SW 1271 (cell line): Measurements from ENCODE around the gene YTHDF1.
A peak's percentile ranks its signal among the peaks of the same experiment; 100 is the strongest.

Experiments
- DNase-seq, 2 experiments: peaks; one replicate each; lab custom pipeline; 2025; lab: John Stamatoyannopoulos, UW

YTHDF1 gene

DNA sequence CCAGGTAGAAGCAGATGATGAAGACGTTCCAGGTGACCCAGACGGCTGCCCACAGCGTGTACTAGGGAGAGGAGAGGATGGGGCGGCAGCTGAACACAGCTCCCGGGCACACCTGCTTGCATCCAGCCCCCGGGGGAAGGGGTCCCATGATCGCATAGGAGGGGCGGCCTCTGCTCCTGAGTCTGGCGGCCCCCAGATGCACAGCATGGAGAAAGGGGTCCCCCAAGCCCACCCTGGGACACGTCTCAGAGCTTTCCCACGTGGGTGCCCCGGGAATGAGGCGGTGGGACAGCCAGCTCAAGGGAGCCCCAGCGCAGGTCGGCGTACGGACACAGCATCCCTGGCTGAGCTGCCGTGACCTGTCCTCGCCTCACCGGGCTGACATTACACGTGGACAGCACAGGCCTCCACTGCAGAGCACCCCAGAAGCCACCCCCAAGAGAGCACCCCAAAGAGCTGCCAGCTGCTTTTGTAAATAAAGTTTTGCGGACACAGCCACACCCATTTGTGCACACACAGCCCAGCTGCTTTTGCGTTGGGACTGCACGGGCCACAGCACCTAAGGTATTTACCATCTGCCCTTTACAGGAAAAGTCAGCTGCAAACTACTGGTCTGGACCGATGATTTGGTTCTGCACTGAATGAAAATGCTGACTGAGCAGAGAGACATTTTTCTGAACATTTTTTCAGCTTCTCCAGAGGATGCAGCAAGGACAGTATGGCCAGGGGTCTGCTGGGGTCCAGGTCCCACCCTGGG, 33.1 kb upstream of the YTHDF1 start:
- no peak for DNase-seq

DNA sequence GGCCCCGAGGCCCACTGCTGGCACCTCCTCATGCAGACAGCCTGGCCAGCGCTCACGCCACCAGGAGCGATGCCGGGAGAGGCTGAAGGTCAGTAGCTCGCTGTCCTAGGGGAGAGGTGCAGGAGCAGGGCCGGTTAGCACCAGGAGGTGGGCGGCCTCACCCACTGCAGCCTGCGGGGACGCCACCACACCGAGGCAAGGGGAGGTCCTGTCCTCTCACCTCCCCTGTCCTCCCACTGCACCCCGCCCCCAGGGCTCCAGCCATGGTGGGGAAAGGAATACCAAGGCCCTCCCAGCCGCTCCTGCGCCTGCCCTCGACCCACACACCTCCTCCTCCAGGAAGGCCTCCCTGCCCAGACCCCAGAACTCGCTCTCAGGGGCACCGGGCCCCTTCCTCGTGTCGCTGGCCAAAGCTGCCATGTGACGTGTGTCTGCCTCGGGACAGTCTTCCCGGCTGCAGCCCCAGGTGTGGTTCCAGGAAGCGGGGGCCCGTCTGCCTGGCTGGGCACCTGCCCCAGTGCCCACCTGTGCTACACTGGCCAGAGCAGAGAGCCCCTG, 31.8 kb upstream of the YTHDF1 start:
- no peak for DNase-seq

DNA sequence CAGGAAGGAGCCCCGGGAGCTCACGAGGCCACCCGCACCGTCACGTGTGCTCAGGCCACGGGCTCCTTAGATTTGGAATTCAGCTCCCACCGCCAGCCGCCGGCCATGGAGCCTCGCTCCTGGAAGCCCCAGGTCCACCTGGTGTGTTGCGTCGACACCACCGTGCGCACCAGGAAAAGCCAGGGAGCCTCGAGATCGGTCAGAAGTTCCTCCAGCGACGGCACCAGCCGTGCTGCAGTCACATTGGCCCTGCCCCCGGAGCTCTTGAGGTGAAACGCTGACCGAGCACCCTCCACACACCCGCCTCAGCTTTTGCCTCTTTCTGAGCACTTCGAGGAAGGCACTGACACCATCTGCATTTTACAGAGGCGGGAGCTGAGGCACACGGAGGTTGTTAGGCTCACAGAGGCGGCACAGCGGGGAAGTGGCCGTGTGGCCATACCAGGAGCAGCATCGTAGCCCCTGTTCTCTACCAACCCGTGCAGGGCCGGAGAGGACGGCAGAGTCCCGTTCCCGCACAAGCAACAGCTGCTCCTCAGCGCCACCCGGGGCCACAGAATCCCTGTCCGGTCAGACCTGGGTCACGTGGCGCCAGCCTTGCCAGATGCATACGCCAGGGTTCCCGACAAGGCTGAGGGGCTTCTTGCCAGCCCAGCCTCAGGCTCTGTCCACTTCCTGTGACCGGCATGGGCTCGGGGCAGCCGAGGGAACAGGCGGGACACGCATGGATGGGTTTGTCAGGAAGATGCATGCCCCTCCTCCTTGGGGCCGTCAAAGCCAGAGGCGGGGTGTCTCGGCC, 30.8 kb upstream of the YTHDF1 start:
- DNase-seq = no peak

DNA sequence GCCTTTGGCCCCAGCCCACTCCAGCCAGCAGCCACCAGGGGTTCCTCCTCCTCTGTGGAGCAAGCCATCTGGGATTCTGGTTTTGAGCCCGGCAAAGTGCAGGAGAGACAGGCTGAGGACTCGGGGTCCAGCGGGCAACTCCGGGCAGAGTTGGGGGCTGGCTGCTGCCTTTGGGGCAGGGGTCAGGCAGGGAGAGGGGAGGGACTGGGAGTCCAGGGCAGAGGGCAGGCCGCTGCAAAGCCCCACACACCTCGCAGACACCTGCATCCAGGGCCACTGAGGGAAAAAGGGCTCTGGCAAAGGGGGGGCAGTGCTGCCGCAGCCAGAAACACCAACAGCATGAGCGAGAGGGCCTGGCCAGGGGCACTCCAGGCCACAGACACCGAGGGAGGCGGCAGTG, 28.5 kb upstream of the YTHDF1 start:
- DNase-seq = no peak

DNA sequence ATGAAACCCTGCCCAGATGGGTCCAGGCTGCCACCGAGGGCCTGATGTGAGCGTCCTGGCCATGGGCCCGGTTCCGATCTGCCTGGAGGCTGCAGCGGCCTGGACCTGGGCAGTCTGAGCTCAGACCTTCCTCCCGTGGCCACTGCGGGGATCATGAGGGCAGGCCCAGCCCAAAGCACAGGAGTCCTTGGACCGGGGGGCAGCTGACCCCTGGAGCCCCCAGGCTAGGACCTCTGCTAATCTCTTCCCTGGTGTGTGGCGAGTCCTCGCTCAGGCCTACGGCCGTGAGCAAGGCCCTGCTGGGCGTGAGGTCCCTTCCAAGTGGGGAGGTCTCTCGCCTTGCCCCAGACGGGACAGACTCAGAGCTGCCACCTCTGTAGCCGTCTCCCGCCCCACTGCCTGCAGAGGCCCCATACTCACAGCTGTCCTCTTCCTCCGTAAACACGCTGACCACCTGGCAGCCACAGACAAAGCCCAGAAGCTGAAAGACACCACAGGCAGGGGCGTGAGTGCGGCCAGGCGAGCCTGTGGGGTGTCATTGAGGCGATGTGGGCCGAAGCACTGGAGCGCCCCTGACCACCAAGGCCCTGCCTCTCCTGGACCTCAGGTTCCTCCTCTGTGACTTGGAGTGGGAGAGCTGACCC, 27.8 kb upstream of the YTHDF1 start:
- DNase-seq = no peak

DNA sequence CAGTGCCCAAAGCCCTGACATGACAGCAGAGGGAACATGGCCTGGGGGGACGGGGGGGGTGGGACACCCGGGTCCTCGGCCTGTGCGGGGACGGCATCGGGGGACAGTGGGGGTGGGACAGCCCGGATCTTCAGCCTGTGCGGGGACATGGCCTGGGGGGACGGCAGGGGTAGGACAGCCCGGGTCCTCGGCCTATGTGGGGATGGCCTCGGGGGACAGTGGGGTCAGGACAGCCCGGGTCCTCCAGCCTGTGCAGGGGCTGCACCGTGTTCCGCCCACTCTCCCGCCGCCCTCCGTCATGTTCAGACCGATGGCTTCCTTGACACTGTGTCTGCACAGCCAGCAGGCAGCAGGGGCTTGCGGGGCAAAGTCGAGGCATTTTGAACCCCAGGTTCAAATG, 26.8 kb upstream of the YTHDF1 start:
- DNase-seq = no peak

DNA sequence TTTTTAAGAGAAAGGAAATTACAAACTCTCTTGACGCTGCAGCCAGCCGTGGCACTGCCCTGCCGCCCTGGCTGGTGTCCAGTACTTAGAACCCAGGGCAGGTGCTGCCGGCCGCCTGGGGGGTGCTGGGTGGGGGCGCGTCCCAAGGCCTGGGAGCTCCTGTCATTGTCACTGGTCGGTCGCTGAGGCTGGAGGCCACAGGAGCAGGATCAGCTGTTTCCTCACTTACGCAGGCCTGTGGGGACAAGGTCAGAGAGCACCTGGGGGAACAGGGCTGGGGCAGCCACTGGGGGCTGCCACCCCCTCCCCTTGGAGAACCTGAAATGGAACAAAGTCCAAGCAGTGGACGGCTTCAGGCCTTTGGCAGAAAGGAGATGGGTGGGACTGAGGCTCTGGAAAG, 25.3 kb upstream of the YTHDF1 start:
- no peak for DNase-seq

DNA sequence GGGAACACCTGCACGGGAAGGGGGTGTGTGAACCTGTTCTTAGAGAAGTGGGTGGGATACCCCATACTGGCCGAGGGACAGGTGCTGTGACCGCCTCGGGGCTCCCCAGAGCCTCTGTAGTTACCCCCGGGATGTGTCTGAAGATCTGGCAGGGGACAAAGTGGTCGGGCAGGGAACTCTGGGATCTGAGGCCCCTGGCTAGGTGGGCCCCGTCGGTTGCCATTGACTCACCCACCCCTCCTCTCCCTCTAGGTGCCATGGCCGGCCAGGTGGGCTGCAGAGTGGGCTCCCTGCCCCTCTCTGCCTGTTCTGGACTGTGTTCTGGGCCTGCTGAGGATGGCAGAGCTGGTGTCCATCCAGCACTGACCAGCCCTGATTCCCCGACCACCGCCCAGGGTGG, 24.1 kb upstream of the YTHDF1 start:
- no peak for DNase-seq

DNA sequence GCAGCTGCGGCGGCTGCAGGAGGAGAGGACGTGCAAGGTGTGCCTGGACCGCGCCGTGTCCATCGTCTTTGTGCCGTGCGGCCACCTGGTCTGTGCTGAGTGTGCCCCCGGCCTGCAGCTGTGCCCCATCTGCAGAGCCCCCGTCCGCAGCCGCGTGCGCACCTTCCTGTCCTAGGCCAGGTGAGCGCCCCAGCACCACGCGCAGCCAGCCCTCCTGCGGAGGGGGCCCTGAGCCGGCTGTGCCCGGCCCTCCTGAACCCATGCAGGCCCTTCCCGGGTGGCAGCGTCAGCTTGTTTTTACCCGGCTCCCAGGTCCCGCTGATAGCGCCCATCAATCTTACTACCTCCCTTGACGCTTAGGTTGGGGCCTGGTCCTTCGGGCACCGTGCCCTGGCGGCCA, 23.5 kb upstream of the YTHDF1 start:
- DNase-seq = no peak

DNA sequence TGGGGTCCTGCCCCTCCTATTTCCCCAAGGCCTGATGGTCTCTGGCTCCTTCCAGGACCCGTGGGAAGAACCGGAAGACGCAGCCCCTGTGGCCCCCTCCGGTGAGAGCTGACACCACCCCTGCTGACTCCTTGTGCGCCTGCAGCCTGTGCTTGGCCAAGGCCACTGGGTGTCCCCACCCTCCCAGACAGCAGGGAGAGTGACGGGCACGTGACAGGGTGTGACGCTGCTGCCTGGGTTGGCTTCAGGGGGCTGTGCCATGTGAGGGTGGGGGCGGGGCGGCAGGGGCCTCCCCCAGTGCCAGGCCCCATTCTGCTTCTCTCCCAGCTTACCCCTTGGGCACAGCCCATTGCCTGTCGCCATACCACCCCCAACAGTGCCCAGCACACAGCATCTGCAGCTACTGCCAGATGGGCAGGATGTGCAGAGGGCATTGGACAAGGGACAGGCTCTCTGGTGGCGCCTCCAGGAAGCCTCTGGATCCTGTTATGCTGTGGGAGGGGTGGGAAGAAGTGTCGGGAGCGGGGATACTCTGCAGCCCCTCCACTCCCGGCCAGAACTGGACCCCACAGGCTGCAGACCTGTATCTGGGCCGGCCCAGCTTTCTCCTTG, 22.7 kb upstream of the YTHDF1 start:
- peak in 1 of 2 experiments; percentile 13 for DNase-seq

DNA sequence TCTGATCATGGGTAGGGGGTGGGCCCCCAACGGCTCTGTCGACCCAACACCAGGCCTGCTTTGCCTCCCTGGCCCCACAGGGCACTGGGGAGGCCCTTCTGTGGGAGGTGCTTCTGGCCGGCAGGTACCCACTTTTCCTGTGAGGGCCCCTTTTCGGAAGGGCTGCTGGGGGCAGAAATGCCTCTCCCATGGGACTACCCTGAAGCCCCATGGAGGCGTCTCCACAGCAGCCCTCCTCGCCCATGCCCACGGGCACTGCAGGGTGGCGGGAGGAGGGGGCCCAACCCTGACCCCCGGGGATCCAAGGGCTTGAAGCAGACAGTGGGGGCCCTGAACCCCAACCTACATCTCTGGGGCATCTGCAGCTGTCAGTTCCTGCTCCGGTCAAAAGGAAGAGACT, 22.1 kb upstream of the YTHDF1 start:
- no peak for DNase-seq

DNA sequence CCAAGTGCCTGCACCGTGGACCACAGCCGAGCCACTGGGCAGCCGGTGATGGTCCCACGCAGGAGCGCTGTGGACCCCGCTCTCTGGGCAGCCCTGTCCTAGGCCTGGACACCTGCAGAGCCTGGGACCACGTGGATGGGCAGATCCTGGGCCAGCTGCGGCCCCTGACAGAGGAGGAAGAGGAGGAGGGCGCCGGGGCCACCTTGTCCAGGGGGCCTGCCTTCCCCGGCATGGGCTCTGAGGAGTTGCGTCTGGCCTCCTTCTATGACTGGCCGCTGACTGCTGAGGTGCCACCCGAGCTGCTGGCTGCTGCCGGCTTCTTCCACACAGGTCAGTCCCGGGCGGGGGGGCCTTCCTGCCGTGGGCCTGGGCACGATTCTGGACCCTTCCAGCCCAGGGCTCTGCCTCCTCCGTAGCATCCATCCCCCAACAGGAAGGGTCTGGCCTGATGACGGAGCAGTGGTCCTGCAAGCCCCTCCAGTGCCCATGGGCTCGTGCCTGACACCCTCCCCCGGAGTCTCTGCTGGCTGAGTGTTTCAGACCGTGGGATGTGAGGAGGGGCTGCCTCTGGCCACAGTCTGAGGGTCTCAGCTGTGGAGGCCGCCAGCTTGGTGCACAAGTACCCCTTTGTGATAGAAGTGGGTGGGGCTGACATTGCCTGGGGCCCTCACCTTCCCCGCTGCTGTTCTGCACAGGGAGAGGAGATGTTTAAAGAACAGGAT, 20.3 kb upstream of the YTHDF1 start:
- no peak for DNase-seq

DNA sequence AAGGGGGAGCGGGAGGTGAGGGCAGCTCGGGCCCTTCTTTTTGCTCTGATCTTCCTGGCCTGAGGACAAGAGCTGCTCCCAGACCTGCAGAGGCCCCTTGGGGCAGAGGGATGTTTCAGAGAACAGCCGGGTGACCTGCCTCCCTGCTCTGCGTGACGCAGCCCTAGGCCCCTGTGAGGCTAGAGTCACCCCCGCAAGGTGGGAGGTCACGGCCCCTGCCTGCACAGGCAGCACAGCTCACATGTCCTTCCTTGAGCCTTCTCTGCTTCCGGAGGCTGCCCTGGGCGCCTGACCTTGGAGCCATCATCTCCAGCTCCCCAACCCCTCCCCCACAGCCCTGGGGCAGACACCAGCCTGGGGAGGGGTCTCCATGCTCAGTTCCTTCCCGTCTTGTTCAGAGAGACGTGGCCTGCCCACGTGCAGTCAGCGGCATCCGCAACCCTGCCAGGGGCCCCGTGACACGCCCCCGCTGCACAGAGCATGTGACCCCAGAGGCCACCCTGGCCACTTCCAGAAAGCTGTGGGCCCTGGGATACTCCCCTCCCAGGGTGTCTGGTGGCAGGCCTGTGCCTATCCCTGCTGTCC, 19.6 kb upstream of the YTHDF1 start, which contains the start of gene BIRC7:
TSS of gene BIRC7 (plus strand) at position 507 of the 585 bp plus-strand sequence. CDS start 192 bp downstream, outside the sequence.
- DNase-seq = no peak

DNA sequence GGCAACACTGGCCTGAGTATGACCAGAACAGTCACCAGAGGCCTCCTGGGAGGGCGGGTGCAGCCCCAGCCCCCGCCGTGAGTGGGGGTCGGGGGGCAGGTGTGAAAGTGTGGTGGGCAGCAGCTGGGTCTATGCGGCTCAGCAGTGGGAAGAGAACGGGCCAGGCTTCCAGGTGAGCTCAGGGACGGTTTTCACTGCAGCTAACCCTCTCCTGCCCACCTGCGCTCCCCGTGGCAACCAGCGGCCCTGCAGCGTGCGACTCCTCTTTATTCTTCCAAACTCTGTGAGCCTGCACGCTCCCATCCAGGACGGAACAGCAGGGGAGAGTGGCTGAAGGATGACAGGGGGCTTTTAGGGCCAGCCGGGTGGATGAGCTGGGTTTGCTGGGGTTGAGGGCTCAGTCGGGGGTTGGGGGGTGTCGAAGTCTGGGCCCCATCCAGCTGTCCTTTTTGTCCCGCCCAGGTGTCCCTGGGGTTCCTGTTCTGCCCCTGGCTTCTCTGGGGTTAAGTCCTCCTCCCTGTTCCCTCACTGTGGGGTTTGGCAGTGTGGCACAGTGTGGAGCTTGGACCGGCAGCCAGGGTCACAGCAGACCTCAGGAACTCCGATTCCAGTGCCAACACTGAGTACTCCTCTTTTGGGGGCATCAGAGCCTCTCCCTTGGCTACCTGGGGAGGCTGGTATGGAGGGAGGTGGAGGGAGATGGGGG, 18.9 kb upstream of the YTHDF1 start:
- no peak for DNase-seq

DNA sequence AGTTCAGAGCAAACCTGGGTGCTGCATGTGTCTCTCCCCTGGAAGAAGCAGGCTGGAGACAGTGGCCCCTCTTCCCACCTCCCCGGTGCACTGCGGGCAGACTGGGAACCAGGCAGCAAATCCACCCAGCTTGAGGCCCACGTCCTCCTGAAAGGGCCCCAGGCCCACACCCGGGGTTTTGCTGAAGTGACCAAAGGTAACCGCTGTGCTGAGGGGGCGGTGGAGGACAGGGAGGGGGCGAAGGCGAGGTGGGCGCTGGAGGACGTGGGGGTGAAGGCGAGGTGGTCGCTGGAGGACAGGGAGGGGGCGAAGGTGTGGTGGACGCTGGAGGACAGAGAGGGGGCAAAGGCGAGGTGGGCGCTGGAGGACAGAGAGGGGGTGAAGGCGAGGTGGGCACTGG, 18.0 kb upstream of the YTHDF1 start:
- no peak for DNase-seq

DNA sequence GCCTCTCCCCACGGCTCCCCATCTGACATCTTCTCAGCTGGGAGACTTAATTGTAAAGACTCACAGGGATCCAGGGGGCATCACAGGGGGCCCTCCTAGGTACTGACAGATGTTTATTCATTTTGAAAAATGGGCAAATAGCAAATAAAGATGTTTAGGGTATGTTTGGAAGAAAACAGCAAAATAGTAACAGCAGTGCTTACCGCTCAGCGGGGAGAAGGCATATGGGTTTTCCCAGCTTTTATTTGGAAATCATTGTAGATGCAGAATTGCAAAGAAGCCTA, 17.1 kb upstream of the YTHDF1 start:
- no peak for DNase-seq

DNA sequence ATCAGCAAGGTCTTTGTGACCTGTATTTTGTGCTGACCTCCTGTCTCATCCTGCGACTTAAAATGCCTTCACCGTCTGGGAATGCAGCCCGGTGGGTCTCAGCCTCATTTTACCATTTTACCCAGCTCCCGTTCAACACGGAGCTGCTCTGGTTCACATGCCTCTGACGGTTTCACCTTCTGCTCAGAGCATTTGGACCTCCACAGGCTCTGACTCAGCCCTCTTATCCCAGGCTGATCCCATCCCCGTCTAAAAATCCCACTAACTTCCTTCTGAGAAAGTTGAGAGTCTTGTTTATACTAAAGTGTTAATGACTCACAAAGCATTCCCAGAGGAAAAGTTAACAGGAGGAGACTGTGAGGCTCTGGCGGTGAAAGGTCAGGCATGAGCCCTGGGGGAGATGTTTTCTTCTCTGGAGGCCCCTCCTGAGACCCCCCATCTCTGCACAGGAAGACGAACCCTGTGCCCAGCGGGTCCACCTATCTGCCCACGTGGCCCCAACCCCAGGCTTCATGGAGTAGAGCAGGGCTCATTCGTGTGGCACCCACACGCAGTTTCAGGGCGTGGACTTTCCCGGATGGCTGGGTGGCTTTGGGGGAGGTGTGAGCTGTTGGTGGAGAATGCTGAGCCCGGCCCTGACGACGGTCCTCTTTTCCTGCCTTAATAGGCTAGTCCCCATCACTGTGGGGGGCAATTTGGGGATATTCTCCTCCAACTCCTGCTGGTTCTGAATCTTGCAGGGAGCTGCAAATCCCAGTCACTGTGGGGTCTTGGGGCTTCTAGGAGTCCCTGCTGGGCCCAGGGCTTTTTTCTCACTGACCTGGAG, 16.5 kb upstream of the YTHDF1 start:
- peak in 1 of 2 experiments; percentile 20 for DNase-seq

DNA sequence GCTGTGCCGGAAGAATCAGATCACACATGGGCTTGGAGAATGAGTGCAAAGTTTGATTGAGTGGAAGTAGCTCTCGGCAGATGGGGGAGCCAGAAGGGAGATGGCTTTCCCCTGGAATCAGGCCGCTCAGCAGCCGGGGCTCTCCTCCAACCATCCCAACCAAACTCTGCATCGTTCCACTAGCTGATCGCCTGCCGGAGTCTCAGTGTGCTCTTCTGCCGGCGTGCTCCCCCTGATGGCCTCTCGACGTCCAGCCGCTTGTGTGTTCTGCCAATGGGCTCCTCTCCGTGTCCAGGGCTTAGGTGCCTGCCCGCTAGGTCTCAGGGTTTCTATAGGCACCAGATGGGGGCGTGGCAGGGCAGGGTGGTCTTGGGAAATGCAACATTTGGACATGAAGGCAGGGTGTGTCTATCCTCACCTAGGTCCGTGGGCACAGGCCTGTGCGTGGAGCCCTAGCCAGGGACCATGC, 14.9 kb upstream of the YTHDF1 start:
- no peak for DNase-seq

DNA sequence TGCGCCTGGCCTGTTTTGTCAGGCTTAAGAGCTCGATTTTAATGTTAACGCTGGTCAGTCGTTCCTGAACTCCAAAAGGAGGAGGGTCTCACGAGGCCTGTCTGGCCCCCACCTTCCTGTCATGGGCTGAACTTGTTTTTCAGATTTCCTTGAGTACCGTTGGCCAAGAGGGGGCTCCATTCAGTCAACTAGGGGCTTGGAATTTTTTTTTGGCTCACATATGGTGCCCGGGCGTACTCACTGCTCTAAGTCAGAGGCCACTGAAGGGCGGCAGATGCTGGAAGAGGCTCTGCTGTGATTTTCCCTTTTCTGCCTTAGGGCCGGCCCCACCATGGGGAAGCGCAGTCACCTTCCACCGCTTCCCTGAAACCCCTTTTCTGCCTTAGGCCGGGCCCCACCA, 12.9 kb upstream of the YTHDF1 start:
- no peak for DNase-seq

DNA sequence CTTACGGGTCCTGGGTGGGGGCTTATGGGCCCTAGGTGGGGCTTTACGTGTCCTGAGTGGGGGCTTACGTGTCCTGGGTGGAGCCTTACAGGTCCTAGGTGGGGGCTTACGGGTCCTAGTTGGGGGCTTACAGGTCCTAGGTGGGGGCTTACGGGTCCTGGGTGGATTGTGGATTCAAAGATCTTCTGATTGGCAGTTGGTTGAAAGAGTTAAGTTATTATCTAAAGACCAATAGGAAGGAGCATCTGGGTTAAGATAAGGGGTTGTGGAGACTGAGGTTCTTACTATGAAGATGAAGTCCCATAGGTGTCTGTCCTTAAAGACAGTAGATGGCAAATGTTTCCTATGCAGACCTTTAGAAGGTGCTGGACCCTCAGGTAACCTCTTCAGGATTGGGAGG, 11.3 kb upstream of the YTHDF1 start:
- DNase-seq = no peak
